Colonic mucosa (tissue), 4 donors: ENCODE results near the gene PHYHIPL. TPM values are rescaled to one million over a fixed set of nuclear protein-coding genes. Genes with fewer than 3 reads are reported as not detected.

Experiments used
- DNase-seq: peaks from one replicate; pipeline ENCODE4 v3.0.0-alpha.2; 2020
- H3K27ac ChIP-seq: fragments of 200-600 bp; one replicate; pipeline ENCODE4 v1.8.0; 2021
- H3K27me3 ChIP-seq: fragments of 200-600 bp; one replicate; pipeline ENCODE4 v1.8.0; 2021
- H3K36me3 ChIP-seq: fragments of 200-600 bp; one replicate; pipeline ENCODE4 v1.8.0; 2021
- H3K4me1 ChIP-seq: fragments of 200-600 bp; one replicate; pipeline ENCODE4 v1.8.0; 2021; ENCODE audit warnings: mild to moderate bottlenecking
- H3K4me3 ChIP-seq: fragments of 200-600 bp; one replicate; pipeline ENCODE4 v1.8.0; 2021
- H3K9ac ChIP-seq, 2 donors: one replicate each; pipeline ENCODE4 v1.7.0; 2013; ENCODE audit warnings: control low read depth in 2 of 2, low read depth in 2 of 2, low read length in 2 of 2
- H3K9me3 ChIP-seq: fragments of 200-600 bp; one replicate; pipeline ENCODE4 v1.8.0; 2021
- CTCF ChIP-seq: fragments of 200-600 bp; IDR thresholded peaks from one replicate; pipeline ENCODE4 v1.8.0; 2022; ENCODE audit warnings: antibody characterized with exemption, mild to moderate bottlenecking
- intact Hi-C: fragments of 100-400 bp; cut with DNase I; formaldehyde crosslinking; loops from one replicate; pipeline ENCODE4 v1.14.1; 2022
- total RNA-seq, 2 donors: library from RNA; stranded (reverse); fragmentation: NEBNext Ultra II Directional in 1 of 2; extraction: Animal tissue kit (Norgen Biotek cat#: 25700) in 1 of 2; gene quantifications; one replicate each; pipeline ENCODE4 v1.2.1, GENCODE V29; 2021
- donor health status: healthy.
- donor health status: DM: no; HTN: no; CAD: no.
- donor health status: DM: no; HTN: no; CAD: no.

The PHYHIPL gene
- total RNA-seq, 2 donors from 2014 or later, result 0.30 TPM; not detected in 1

GRCh38 chr10:59148701-59149100, 27.7 kb upstream of the PHYHIPL start:
- TF ChIP-seq CTCF, result no peak
- no peaks in the 10 kb centered on the region for H3K4me1 ChIP-seq
- no peak overlapping the region for H3K27ac ChIP-seq
- H3K9ac ChIP-seq, result no peak overlapping the region
- no peaks in the 10 kb centered on the region for H3K9me3 ChIP-seq
- H3K36me3 ChIP-seq, result no peaks in the 10 kb centered on the region
- H3K27me3 ChIP-seq, result no peaks in the 10 kb centered on the region
- no peak overlapping the region for H3K4me3 ChIP-seq
- no peak for DNase-seq
- intact Hi-C loops, result no loop called here

GRCh38 chr10:59155556-59155955, 20.9 kb upstream of the PHYHIPL start:
- no peaks in the 10 kb centered on the region for H3K9me3 ChIP-seq
- no peak overlapping the region for H3K4me3 ChIP-seq
- no peak for DNase-seq
- no peak for TF ChIP-seq CTCF
- H3K27ac ChIP-seq, result no peak overlapping the region
- intact Hi-C loops, result no loop called here
- H3K27me3 ChIP-seq, result no peaks in the 10 kb centered on the region
- H3K4me1 ChIP-seq, result no peaks in the 10 kb centered on the region
- no peak overlapping the region for H3K9ac ChIP-seq
- no peaks in the 10 kb centered on the region for H3K36me3 ChIP-seq

DNA sequence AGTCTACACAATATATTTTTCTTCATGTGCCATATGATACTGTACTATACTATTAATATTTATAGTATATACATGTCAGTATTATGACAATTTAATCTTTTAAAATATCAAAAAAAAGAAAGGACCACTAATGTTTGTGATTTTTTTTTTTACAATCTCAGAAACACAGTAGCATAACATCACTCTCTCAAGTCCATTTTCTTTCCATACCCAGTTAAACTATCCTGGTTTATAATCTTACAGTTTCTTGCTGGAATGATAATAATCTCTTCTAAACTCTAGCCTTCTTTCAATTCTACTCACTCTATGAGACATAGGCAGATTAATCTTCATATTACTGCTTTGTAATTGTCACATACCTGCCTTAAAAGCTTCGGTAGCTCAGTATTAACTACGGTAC, 8.9 kb upstream of the PHYHIPL start:
- Histone ChIP-seq H3K9me3 (no peaks in the 10 kb centered on the region), H3K27me3 (no peaks in the 10 kb centered on the region), H3K27ac (no peak overlapping the region), H3K4me3 (no peak overlapping the region), H3K4me1 (no peaks in the 10 kb centered on the region), H3K9ac (no peak overlapping the region), H3K36me3 (no peaks in the 10 kb centered on the region)
- intact Hi-C loops, result no loop called here
- no peak for DNase-seq
- TF ChIP-seq CTCF, result no peak

- no peak for DNase-seq
- H3K9me3 ChIP-seq, result no peaks in the 10 kb centered on the region
- H3K27ac ChIP-seq, result no peak overlapping the region
- H3K36me3 ChIP-seq, result no peaks in the 10 kb centered on the region
- TF ChIP-seq CTCF, result no peak
- intact Hi-C loops, result no loop called here
- no peaks in the 10 kb centered on the region for H3K4me1 ChIP-seq
- no peak overlapping the region for H3K9ac ChIP-seq
- H3K27me3 ChIP-seq, result peaks cover 17% of the 10 kb centered on the region
- H3K4me3 ChIP-seq, result no peak overlapping the region
These were observed 3.9 kb upstream of the PHYHIPL start for GRCh38 chr10:59172567-59172966.

DNA sequence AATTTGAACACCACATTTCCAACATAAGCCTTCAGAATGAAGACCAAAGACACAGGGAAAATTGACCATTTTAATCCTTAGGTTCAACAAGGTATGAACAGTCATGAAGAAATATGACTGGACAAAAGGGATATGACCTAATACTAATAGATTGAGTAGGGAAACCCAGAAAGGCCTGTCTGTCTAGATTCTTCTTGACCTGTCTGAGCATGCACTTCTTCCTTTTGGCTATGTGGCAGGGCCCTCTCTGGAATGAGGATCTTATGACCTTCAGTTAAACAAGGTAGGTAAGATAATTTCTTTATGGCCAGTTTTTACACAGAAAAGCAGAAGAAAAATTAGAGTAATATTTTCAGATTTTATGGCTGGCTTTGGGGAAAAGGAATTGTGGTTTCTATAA, 3.0 kb upstream of the PHYHIPL start:
- intact Hi-C loops, result no loop called here
- DNase-seq, result no peak
- Histone ChIP-seq H3K9me3 (no peaks in the 10 kb centered on the region), H3K36me3 (no peaks in the 10 kb centered on the region), H3K4me1 (no peaks in the 10 kb centered on the region), H3K9ac (no peak overlapping the region), H3K4me3 (no peak overlapping the region), H3K27me3 (peaks cover 17% of the 10 kb centered on the region), H3K27ac (no peak overlapping the region)
- no peak for TF ChIP-seq CTCF
